ENCODE measurements around the gene OSBPL5.

Gene OSBPL5

DNA sequence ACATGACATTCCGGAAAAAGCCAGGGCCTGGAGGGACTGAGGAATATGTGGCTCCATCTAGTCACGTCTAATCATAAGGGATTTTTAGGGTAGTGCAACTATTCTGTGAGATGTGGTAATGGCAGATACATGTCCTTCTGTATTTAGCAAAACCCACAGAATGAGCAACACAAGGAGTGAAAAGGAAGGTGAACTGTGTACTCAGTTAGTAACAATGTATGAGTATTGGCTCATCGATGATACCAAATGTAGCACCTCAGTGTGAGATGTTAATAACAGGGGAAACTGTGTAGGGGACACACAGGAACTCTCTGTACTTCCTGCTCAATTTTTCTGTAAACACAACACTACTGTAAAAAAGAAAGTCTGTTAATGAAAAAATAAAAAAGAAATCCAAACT lies 65.9 kb downstream of the OSBPL5 start:
- no peak for DNase-seq (ENCODE audit: low read depth in 2 of 2)

DNA sequence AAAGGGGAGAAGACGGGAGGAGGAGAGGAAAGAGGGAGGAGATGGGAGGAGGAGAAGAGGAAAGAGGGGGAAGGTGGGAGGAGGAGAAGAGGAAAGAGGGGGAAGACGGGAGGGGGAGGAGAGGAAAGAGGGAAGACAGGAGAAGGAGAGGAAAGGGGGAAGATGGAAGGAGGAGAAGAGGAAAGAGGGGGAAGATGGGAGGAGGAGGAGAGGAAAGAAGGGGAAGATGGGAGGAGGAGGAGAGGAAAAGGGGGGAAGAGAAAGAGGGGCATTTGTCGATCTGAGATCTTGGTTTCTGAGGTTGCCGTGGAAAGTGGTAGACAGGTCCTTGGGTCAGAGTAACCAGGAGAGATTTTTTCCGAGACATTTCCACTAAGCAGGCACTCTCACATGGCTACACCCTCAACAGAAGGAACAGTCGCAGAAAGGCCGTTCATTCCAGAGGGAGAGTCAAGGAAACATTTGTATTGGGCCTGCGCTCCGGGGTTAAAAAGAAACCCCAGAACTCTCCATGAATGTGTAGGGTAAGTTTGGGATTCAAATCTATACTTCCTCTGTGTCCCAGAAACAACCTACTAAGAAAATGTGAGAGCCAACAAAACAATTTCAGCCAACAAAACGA lies 68.1 kb downstream of the OSBPL5 start:
- no peak for DNase-seq (ENCODE audit: low read depth in 2 of 2)

DNA sequence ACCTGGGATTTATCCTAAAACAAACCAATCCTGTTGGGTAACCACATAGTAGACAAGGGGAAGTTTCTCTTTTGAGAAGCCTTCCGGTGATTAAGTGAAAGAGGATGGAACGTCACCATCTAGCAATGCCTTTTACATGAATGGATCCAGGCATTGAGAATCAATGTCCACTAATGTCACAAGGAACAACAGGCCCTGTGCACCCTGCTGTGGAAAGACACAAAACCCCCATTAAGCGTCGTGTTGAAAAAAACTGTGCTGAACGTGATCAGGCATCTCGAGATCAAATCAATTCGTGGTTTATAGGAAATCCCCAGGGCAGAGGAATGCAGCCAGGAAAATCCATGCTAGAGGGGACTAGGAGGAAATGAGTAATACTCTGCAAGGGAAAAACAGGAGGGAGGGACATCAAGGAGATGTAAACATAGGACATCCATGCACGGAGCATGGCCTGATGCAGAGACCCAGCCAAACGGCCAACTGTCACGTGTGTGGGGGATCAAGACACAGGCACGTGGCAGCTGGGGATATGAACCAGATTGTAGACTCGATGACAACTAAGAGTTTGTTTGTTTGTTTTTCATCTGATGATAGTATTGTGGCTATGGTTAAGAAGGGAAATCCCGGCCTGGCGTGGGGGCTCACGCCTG lies 69.3 kb downstream of the OSBPL5 start:
- DNase-seq (ENCODE audit: low read depth in 2 of 2): no peak

DNA sequence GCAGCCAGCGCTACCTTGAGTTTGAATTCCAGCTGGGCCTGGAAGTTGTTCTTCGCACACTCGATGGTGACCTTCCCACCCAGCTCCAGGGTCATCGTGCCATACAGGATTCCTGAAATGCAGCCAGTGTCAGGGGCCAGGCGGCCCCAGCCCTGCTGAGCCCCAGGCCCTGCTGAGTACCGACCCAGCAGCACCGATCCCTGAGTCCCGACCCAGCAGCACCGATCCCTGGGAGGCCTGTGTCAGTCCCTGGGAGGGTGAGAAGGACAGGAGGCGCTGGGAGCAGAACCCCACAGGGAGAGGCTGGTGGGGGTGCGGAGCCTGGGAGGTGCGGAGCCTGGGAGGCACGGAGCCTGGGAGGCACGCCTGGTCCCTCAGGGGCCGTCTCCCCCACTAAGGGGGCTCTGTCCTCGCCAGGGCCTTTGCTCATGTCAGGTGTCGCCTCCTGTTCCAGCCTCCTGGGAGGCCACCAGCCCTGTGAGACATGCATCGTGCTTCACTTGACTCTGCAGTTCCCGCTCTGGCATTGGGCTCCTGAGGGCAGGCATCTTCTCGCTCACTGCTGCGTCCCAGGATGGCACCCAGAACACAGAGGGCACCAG lies 70.8 kb downstream of the OSBPL5 start:
- DNase-seq (ENCODE audit: low read depth in 2 of 2): no peak

GRCh38 chr11:3093281-3094191 lies 71.6 kb downstream of the OSBPL5 start:
- DNase-seq (ENCODE audit: low read depth in 2 of 2): no peak

GRCh38 chr11:3092603-3093141 lies 72.4 kb downstream of the OSBPL5 start:
- DNase-seq (ENCODE audit: low read depth in 2 of 2): no peak

DNA sequence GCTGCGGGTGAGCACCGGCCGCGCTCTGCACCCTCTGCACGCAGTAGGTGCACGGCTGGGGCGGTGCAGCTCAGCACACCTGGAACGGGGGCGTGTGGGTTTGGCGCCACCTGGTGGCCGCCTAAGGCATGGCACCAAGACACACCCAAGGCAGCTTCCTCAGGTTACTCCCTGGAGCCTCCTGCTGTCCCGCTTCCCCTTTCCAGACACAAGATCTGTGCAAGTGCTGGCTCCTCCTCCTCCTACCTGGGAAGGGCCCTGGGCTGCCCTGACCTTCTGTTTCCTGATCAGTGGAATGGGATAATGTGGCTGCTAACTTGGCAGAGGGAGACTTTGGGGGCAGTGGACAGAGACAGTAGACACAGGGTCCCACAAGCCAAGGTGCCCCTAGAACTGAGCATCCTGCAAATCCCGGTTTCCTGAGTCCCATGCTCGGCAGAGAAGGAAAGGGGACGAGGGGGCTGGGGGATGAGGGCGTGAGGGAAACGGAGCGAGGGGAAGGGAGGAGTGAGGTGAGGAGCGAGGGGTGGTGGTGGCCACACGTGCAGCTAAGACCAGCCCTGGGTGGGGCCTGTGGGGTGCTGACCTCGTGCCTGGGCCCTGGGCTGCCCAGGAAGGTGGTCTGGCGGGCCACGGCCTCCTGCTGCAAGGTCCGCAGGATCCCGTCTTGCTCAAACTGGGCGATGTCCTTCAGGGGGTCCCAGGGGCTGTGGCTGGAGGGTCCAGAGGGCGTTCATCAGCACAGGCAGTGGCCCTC lies 73.1 kb downstream of the OSBPL5 start:
- peak; percentile 60 to 64 for DNase-seq (ENCODE audit: low read depth in 2 of 2)

- no peak for DNase-seq (ENCODE audit: low read depth in 2 of 2)
Measured at GRCh38 chr11:3091081-3091845, 73.8 kb downstream of the OSBPL5 start.

GRCh38 chr11:3090096-3090901 lies 74.8 kb downstream of the OSBPL5 start:
- DNase-seq (ENCODE audit: low read depth in 2 of 2): no peak

- no peak for DNase-seq (ENCODE audit: low read depth in 2 of 2)
Measured at GRCh38 chr11:3089236-3090061, 75.7 kb downstream of the OSBPL5 start.

- no peak for DNase-seq (ENCODE audit: low read depth in 2 of 2)
Measured at GRCh38 chr11:3088806-3089205, 76.3 kb downstream of the OSBPL5 start.

DNA sequence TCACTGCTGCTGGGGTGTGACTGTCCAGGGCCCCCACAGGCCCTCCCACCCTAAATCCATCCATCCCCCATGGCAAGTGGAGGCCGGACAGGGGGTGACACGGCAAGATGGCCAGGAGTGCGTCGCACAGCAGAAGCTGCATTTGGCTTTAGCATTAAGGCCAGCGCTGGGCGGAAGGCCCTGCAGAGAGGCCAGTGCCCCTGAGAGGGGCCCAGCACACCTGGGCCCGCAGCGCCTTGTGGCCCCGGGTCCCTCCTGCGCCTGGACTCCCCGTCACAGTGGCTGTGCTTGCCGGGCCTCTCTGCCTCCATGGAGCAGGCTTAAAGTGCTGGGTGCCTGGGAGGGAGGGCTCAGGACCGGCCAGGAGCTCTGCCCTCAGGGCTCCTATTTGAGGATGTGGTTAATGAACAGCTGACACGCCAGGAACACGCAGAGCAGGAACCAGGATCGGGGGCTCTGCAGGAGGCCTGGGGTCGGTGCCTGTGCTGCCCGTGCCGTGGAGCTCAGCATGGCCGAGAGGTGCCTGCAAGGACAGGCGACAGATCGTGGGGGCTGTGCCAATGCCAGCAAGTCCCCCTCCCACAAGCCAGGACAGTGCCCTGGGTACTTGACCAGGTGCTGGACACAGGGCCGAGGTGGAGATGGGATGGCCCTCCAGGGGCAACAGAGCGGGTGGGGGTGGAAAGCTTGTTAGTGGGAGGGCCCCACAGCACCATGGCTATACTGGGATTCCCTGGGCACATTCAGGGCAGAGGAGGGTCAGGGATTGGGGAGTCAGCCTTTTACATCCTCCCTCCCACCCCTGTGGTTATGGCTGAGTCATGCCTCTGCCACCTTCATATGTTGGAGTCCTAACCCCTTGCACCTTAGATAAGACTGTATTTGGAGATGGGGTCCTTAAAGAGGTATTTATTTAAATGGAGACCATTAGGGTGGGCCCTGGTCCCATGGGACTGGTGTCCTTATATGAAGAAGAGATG lies 77.0 kb downstream of the OSBPL5 start:
- DNase-seq (ENCODE audit: low read depth in 2 of 2): no peak

DNA sequence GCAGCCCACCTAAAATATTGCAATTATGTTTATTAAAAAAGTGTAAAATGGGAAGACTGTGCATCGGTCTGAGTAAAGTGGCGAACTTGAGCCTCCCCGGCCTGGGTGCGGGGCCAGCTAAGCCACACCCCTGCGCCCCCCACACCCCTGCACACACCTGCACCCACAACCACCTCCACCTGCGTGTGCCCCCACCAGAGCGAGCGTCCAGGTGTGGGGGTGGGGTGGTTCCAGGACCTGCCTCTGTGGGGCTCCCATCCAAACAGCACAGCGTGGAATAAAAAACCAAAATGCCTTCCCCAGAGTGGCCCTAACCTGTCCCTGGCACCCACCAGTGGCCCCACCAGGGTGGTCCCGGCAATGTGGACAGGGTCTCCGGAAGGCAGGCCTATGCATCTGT lies 77.7 kb downstream of the OSBPL5 start:
- DNase-seq (ENCODE audit: low read depth in 2 of 2): no peak

GRCh38 chr11:3086671-3087150 lies 78.4 kb downstream of the OSBPL5 start:
- DNase-seq (ENCODE audit: low read depth in 2 of 2): no peak

GRCh38 chr11:3086114-3086513 lies 79.0 kb downstream of the OSBPL5 start:
- DNase-seq (ENCODE audit: low read depth in 2 of 2): no peak

GRCh38 chr11:3085052-3085451 lies 80.1 kb downstream of the OSBPL5 start:
- DNase-seq (ENCODE audit: low read depth in 2 of 2): no peak

- DNase-seq (ENCODE audit: low read depth in 2 of 2): no peak
Measured at GRCh38 chr11:3083321-3083720, 81.8 kb downstream of the OSBPL5 start.

DNA sequence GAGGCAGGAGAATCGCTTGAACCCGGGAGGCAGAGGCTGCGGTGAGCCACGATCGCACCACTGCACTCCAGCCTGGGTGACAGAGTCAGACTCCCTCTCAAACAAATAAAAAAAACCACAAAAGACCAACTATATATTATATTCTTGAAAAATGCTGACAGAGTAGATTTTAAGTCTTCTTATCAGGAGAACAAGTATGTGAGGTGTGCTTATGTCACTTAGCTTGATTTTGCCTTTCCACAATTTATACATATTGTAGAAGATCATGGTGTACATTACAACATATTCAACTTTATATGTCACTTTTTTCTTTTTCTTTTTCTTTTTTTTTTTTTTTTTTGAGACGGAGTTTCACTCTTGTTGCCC lies 83.7 kb downstream of the OSBPL5 start:
- DNase-seq (ENCODE audit: low read depth in 2 of 2): no peak

Data from stimulated activated CD4-positive, alpha-beta T cell treated with anti-CD3 and anti-CD28 coated beads, Interleukin-1b, Interleukin-23, amount 100 ng/mL, for 4 hours (primary cell).